H7 (cell line): Measurements from ENCODE around the gene CTRL. TPM values are rescaled to one million over a fixed set of nuclear protein-coding genes. Genes with fewer than 3 reads are reported as not detected.
A peak's percentile ranks its signal among the peaks of the same experiment; 100 is the strongest.
"Not testable (repeated sequence)": the region's sequence is repeated elsewhere in the genome, so short reads cannot be mapped to it uniquely, and the experiment has no call there.

ENCODE experiments used
- DNase-seq: peaks from one replicate; pipeline ENCODE4 v3.0.0; 2012
- H3K27me3 ChIP-seq: 2 replicates; pipeline ENCODE4 v1.6.0; 2011; ENCODE audit warnings: mild to moderate bottlenecking, low read length; ENCODE audit not compliant: control insufficient read depth, insufficient read depth
- H3K36me3 ChIP-seq: replicated peaks from 2 replicates; pipeline ENCODE4 v1.5.1; 2011; ENCODE audit warnings: low read length; ENCODE audit not compliant: control insufficient read depth, insufficient read depth
- H3K4me3 ChIP-seq: 2 replicates; pipeline ENCODE4 v1.5.1; 2011; ENCODE audit warnings: low read depth, mild to moderate bottlenecking, control low read depth, low read length, moderate library complexity; ENCODE audit not compliant: insufficient read depth
- total RNA-seq: library from RNA; depleted of rRNA; stranded (reverse); fragments of >200 nt; shearing (Covaris generic); gene quantifications from 2 replicates; pipeline ENCODE4 v1.2.3, GENCODE V29; 2014

The CTRL gene
- total RNA-seq, 1 experiment from 2014 or later, result 2.4 TPM

DNA sequence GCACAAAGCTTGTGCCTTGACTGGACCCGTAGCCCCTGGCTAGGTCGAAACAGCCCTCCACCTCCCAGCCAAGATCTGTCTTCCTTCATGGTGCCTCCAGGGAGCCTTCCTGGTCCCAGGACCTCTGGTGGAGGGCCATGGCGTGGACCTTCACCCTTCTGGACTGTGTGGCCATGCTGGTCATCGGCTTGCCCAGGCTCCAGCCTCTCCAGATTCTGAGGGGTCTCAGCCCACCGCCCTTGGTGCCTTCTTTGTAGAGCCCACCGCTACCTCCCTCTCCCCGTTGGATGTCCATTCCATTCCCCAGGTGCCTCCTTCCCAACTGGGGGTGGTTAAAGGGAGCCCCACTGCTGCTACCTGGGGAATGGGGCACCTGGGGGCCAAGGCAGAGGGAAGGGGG is 3.5 kb downstream of the CTRL start:
- Histone ChIP-seq H3K27me3 (no peaks in the 10 kb centered on the region), H3K4me3 (no peak overlapping the region), H3K36me3 (peaks cover 3% of the 10 kb centered on the region)
- DNase-seq, result no peak

DNA sequence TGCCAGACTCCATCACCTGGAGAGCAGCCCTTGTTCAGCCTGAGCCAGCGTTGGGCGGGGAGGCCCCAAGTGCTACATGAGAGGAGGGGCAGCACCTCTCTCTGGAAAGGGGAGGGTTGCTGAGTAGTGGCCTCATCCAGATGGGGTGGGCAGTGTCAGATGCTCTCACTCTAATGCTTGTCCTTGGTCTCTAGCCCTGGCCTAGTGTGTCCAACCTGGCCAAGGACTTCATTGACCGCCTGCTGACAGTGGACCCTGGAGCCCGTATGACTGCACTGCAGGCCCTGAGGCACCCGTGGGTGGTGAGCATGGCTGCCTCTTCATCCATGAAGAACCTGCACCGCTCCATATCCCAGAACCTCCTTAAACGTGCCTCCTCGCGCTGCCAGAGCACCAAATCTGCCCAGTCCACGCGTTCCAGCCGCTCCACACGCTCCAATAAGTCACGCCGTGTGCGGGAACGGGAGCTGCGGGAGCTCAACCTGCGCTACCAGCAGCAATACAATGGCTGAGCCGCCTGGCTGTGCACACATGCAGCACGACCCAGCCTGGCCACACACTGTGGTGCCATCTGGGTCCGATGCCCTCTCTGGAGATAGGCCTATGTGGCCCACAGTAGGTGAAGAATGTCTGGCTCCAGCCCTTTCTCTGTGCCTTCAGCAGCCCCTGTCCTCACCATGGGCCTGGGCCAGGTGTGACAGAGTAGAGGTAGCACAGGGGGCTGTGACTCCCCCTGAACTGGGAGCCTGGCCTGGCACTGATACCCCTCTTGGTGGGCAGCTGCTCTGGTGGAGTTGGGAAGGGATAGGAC is 4.3 kb downstream of the CTRL start:
- H3K36me3 ChIP-seq, result peaks cover 3% of the 10 kb centered on the region
- no peak for DNase-seq
- H3K27me3 ChIP-seq, result no peaks in the 10 kb centered on the region
- H3K4me3 ChIP-seq, result no peak overlapping the region

DNA sequence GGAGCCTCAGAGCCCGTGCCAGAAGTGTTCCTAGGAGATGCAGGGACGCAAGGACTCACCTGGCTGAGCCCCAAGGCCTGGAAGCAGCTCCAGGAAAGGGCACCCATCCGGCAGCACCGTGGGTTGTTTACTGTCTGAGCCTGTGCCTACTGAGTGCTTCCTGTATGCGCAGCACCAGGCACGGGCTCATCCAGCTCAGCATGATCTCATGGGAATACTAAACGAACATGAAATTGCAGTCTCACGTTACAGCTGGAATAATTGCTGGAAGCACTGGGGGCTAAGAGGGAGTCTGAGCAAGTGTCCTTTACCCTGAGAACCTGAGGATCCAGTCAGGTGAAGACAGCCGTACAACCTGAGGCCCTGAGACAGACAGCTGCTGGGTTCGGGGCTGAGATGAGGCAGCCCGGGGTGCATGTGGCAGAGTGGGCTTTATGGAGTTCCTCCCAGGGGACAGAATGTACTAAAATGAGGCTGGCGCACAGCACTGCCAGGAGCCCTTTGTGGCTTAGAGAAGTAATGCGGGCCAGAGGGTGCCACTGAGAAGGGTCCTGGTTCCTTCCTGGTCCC is 5.4 kb downstream of the CTRL start:
- peak; percentile 79 for DNase-seq
- H3K4me3 ChIP-seq, result no peak overlapping the region
- H3K36me3 ChIP-seq, result peaks cover 3% of the 10 kb centered on the region
- no peaks in the 10 kb centered on the region for H3K27me3 ChIP-seq

- Histone ChIP-seq H3K36me3 (peaks cover 3% of the 10 kb centered on the region), H3K4me3 (no peak overlapping the region), H3K27me3 (no peaks in the 10 kb centered on the region)
- DNase-seq, result no peak
Observed at GRCh38 chr16:67924140-67924906, 7.3 kb downstream of the CTRL start.

- Histone ChIP-seq H3K36me3 (peaks cover 3% of the 10 kb centered on the region), H3K4me3 (no peak overlapping the region), H3K27me3 (no peaks in the 10 kb centered on the region)
- DNase-seq, result no peak
Observed at GRCh38 chr16:67923414-67924116, 8.1 kb downstream of the CTRL start.

DNA sequence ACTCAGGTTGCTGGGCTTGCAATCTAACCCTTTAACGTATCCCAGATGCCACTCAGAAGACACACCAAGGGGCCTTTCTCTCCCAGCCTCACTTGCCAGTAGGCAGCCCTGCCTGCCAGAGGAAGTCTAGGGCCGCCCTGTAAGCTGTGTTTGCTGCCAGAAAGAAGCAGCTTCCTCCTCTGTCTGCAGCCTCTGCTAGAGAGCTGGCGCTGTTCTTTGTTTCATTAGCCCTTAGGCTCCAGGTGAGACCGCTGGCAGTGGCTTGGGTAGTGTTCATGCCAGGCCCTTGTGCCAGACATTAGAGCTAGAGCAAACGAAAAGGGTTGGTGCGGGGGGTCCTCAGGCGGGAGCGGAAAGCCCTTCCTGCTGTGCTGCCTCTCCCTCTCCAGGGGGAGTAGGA is 8.9 kb downstream of the CTRL start:
- no peak for DNase-seq
- H3K36me3 ChIP-seq, result peaks cover 3% of the 10 kb centered on the region
- no peak overlapping the region for H3K4me3 ChIP-seq
- no peaks in the 10 kb centered on the region for H3K27me3 ChIP-seq

- H3K36me3 ChIP-seq, result peaks cover 3% of the 10 kb centered on the region
- no peak for DNase-seq
- H3K4me3 ChIP-seq, result no peak overlapping the region
- no peaks in the 10 kb centered on the region for H3K27me3 ChIP-seq
Observed at GRCh38 chr16:67922221-67922620, 9.4 kb downstream of the CTRL start.

GRCh38 chr16:67919622-67920221 is 11.9 kb downstream of the CTRL start:
- DNase-seq, result no peak
- Histone ChIP-seq H3K4me3 (no peak overlapping the region), H3K27me3 (no peaks in the 10 kb centered on the region), H3K36me3 (peaks cover 4% of the 10 kb centered on the region)

DNA sequence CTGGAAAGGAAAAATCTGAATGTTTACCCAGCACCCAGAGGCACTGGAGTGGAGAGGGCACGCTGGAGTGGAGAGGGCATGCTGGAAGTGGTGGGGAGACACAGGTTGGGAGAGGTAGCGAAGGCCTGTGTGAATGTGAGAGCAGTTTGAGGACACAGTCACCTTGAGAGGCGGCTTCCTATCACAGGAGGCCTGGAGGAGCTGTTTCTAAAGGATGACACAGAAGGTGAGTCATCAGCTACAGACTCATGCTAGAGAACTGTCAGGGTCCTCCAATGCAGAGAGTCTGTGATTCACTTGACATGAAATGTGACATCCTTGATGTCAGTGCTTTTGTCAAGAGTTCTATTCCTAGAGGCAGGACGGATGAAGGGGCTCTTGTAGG is 13.8 kb downstream of the CTRL start:
- DNase-seq, result no peak
- Histone ChIP-seq H3K4me3 (no peak overlapping the region), H3K27me3 (no peaks in the 10 kb centered on the region), H3K36me3 (peaks cover 1% of the 10 kb centered on the region)

DNA sequence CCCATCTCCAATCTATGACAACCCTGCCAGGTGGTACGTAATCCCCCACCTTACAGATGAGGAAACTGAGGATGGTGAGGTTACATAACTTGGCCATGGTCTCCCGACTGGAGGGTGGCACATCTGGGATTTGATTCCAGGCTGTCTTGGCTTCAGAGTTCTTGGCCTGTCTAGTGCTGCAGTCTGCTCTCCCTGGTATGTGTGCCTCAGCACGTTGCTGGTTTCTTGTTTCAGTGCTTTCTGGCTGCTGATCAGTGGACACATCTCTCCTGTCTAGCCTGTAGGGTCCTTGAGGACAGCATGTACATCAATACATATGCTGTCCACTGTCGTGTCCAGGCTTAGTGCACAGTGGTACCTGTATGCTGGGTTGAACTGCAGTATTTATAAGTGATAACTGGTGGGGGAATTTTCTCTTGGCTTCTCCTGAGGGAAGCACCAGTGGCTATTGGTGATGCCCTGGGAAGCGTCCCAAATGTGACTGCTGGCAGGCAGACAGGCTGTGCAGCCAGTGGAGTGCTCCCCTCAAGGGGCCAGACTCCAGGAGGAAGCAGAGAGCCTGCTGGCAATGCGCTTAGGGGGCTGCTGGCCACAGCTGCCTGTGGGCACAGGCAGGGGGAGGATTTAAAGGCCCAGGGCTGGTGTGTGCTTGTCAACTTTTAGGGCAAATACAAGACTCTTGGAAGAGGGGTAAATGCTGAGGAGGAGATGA is 14.4 kb downstream of the CTRL start:
- Histone ChIP-seq H3K27me3 (no peaks in the 10 kb centered on the region), H3K36me3 (peaks cover 1% of the 10 kb centered on the region), H3K4me3 (no peak overlapping the region)
- DNase-seq, result no peak

GRCh38 chr16:67915831-67916723 is 15.6 kb downstream of the CTRL start:
- Histone ChIP-seq H3K27me3 (no peaks in the 10 kb centered on the region), H3K36me3 (peaks cover 3% of the 10 kb centered on the region), H3K4me3 (no peak overlapping the region)
- DNase-seq, result no peak

DNA sequence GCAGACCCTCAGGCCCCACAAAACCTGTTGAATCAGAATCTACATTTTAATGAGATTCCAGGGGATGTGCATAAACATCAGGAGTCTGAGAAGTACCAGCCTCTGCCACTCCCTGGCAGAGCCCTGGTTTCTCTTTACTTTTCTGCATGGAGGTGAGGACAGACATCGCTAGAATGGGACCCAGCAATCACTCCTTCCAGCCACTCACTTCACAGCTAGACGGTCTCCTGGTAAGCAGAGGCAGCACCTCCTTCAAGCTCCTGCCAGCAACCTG is 16.2 kb downstream of the CTRL start:
- not testable (repeated sequence) for H3K4me3 ChIP-seq, H3K27me3 ChIP-seq, H3K36me3 ChIP-seq, DNase-seq

DNA sequence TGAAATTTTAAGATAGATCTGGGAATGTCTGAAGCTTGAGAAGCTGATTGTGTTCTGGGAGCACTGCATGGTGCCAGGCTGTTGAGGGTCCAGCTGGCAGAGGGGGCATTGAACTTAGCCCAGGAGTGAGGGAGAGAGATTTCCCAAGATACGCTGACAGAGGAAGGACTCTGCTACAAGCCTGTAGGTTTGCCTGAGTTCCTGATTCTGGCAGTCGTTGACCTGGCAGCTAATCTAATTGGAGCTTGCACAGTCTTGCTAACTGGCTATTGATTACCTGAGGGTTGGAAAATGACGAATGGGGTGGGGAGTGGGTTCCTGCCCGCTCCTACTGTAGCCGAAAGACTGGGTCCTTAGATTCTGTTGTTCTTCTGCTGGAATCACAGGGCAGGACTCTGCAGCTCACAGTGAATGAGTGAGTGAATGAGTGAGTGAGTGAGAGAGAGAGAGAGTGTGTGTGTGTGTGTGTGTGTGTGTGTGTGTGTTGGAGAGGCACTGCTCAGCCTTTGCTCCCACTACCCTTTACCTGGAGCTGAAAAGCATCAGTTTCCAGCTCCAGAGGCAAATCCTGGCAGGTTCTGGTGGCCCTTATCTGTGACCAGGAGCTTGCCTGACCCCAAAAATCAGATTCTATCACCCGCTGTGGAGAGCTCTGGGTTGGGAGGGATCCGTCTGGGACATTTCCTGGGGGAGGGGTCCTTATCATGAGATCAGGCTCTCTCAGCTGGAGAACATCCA is 16.7 kb downstream of the CTRL start:
- Histone ChIP-seq H3K27me3 (no peaks in the 10 kb centered on the region), H3K4me3 (no peak overlapping the region), H3K36me3 (peaks cover 4% of the 10 kb centered on the region)
- DNase-seq, result no peak
